Stomach (tissue), 4 donors: ENCODE results near the gene KRTAP1-3.

Source experiments
- POLR2A ChIP-seq, 4 donors: fragments of 450-650 bp; IDR thresholded peaks; one replicate each; pipeline ENCODE4 v1.6.1; 2016; ENCODE audit warnings: antibody characterized with exemption in 4 of 4, control low read depth in 2 of 4, mild to moderate bottlenecking in 1 of 4, moderate library complexity in 1 of 4
- TF ChIP-seq, protein P1 (sequence below), 7 experiments: fragments of 450-650 bp in 4 of 7; fragments of 200-600 bp in 3 of 7; sonication (generic) in 3 of 7; IDR thresholded peaks; one replicate each; pipeline ENCODE4 v1.5.1; 2016 to 2019; ENCODE audit warnings: antibody characterized with exemption in 7 of 7, control low read depth in 2 of 7, mild to moderate bottlenecking in 1 of 7

DNA sequence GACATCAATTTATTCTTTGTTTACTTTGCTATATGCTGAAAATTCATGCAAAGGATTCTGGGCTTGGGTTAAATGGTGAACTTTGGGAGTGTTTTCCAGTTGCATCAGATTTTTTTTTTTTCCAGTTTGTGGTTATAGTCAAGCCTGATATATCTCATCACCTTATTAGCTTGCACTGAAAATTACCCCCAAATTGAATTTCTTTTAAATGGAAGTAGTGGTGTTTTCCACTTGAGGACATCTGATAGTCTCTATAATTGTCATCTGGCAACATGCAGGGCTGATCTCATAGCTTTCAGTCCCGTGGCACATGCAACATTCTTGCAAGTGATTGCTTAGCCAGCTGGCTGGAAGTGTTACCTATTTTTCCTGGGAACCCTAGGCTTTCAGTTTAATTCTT, 21.1 kb downstream of the KRTAP1-3 start:
- TF ChIP-seq, protein P1, sequence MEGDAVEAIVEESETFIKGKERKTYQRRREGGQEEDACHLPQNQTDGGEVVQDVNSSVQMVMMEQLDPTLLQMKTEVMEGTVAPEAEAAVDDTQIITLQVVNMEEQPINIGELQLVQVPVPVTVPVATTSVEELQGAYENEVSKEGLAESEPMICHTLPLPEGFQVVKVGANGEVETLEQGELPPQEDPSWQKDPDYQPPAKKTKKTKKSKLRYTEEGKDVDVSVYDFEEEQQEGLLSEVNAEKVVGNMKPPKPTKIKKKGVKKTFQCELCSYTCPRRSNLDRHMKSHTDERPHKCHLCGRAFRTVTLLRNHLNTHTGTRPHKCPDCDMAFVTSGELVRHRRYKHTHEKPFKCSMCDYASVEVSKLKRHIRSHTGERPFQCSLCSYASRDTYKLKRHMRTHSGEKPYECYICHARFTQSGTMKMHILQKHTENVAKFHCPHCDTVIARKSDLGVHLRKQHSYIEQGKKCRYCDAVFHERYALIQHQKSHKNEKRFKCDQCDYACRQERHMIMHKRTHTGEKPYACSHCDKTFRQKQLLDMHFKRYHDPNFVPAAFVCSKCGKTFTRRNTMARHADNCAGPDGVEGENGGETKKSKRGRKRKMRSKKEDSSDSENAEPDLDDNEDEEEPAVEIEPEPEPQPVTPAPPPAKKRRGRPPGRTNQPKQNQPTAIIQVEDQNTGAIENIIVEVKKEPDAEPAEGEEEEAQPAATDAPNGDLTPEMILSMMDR (IDR thresholded peaks at IDR 0.05), result no peak
- TF ChIP-seq POLR2A (IDR thresholded peaks at IDR 0.05), result no peak
